ENCODE results near the gene NTRK1.

DNA sequence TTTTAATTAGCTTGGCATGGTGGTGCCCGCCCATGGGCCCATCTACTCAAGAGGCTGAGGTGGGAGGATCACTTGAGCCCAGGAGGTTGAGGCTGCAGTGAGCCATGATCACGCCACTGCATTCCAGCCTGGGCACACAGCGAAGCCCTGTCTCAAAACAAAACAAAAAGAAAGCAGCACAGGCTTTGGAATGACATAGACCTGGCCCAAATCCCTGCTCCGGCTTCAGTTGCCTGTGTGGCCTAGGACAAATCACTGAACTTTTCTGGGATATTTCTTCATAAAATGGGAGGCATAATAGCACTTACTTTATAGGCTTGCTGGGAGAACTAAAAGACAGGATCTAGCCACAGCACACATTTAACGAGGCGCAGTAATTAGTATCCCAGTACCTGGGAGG lies 35.3 kb downstream of the NTRK1 start:
- no peak for TF ChIP-seq ZNF274 (IDR thresholded peaks at IDR 0.05; ENCODE audit: low read depth, low read length)
- TF ChIP-seq YY1 (IDR thresholded peaks at IDR 0.05; ENCODE audit: insufficient read depth, insufficient read length): no peak
- no peak for TF ChIP-seq SUZ12 (IDR thresholded peaks at IDR 0.05; ENCODE audit: extremely low read depth, insufficient read depth, insufficient read length)

Measured in NT2/D1 (cell line).